Tibial nerve (tissue), 4 donors: ENCODE data around the gene CIB2. TPM values are rescaled to one million over a fixed set of nuclear protein-coding genes. Genes with fewer than 3 reads are reported as not detected.

Source experiments
- DNase-seq, 2 donors: peaks; one replicate each; pipeline ENCODE4 v3.0.0-alpha.2; 2019; ENCODE audit warnings: low spot score in 2 of 2
- H3K27ac ChIP-seq, 4 donors: fragments of 200-600 bp; sonication (generic) in 3 of 4; one replicate each; pipeline ENCODE4 v1.5.1; 2017 to 2019; ENCODE audit warnings: mild to moderate bottlenecking in 1 of 4
- H3K27me3 ChIP-seq, 2 donors: fragments of 200-600 bp; sonication (generic) in 1 of 2; one replicate each; pipeline versions ENCODE4 v1.5.1 to v1.6.0; 2017 to 2019
- H3K36me3 ChIP-seq, 3 donors: fragments of 200-600 bp; sonication (generic); one replicate each; pipeline ENCODE4 v1.5.1; 2018 to 2019
- H3K4me1 ChIP-seq, 4 donors: fragments of 200-600 bp; sonication (generic) in 3 of 4; one replicate each; pipeline ENCODE4 v1.5.1; 2017 to 2019
- H3K4me3 ChIP-seq, 4 donors: fragments of 200-600 bp; sonication (generic) in 3 of 4; one replicate each; pipeline ENCODE4 v1.5.1; 2017 to 2019; ENCODE audit warnings: mild to moderate bottlenecking in 1 of 4, moderate library complexity in 1 of 4
- H3K9me3 ChIP-seq, 4 donors: fragments of 200-600 bp; sonication (generic) in 3 of 4; one replicate each; pipeline ENCODE4 v1.5.1; 2017 to 2019
- CTCF ChIP-seq, 5 experiments: fragments of 200-600 bp in 3 of 5; fragments of 450-650 bp in 2 of 5; sonication (generic) in 3 of 5; IDR thresholded peaks; one replicate each; pipeline ENCODE4 v1.5.1; 2016 to 2019; ENCODE audit warnings: antibody characterized with exemption in 5 of 5, mild to moderate bottlenecking in 3 of 5, moderate library complexity in 2 of 5
- EP300 ChIP-seq, 2 donors: sonication (generic); formaldehyde crosslinking; IDR thresholded peaks; one replicate each; pipeline ENCODE4 v1.6.1; 2017; ENCODE audit warnings: antibody characterized with exemption in 2 of 2, mild to moderate bottlenecking in 1 of 2
- POLR2A ChIP-seq, 2 donors: fragments of 450-650 bp; IDR thresholded peaks; one replicate each; pipeline ENCODE4 v1.6.1; 2017; ENCODE audit warnings: antibody characterized with exemption in 2 of 2, mild to moderate bottlenecking in 2 of 2, moderate library complexity in 2 of 2
- WGBS, 2 donors: methylation state at CpG; one replicate each; pipeline ENCODE4 v1.1.5; 2018; 5-methylcytosine and 5-hydroxymethylcytosine counted together
- total RNA-seq, 4 donors: library from RNA; depleted of rRNA; stranded (reverse); fragments of >200 nt; gene quantifications; one replicate each; pipeline ENCODE4 v1.1.0, GENCODE V29; 2016

Gene CIB2
- total RNA-seq, 4 donors from 2014 or later, result 0.63 to 11.0 (median 2.8) TPM

GRCh38 chr15:78104119-78104479 is 27.1 kb downstream of the CIB2 start:
- no peaks in the 10 kb centered on the region for H3K9me3 ChIP-seq
- no peak overlapping the region for H3K4me3 ChIP-seq
- H3K27ac ChIP-seq, result no peak overlapping the region
- peaks cover 0 to 8% (median 2%) of the 10 kb centered on the region in 4 donors for H3K4me1 ChIP-seq
- H3K27me3 ChIP-seq, result no peaks in the 10 kb centered on the region
- DNase-seq, result no peak
- no peaks in the 10 kb centered on the region for H3K36me3 ChIP-seq
- 83 to 85% methylated on average over 4 of the region's 4 CpGs for WGBS, 2 donors
- TF ChIP-seq POLR2A (IDR thresholded peaks at IDR 0.05) (no peak), EP300 (IDR thresholded peaks at IDR 0.05) (no peak)

- Histone ChIP-seq H3K4me1 (peaks cover 0 to 8% (median 2%) of the 10 kb centered on the region in 4 donors), H3K4me3 (no peak overlapping the region), H3K9me3 (no peaks in the 10 kb centered on the region), H3K36me3 (no peaks in the 10 kb centered on the region), H3K27ac (peak overlapping the region in 1 of 4 donors; percentile 32), H3K27me3 (no peaks in the 10 kb centered on the region)
- no peak for DNase-seq
- TF ChIP-seq CTCF (IDR thresholded peaks at IDR 0.05) (no peak), POLR2A (IDR thresholded peaks at IDR 0.05) (no peak), EP300 (IDR thresholded peaks at IDR 0.05) (no peak)
- WGBS, 2 donors, result 82 to 85% methylated on average over 11 to 12 of the region's 12 CpGs
These were observed 27.7 kb downstream of the CIB2 start for GRCh38 chr15:78103406-78104118.

GRCh38 chr15:78102741-78103140 is 28.5 kb downstream of the CIB2 start:
- TF ChIP-seq EP300 (IDR thresholded peaks at IDR 0.05) (no peak), POLR2A (IDR thresholded peaks at IDR 0.05) (no peak), CTCF (IDR thresholded peaks at IDR 0.05) (no peak)
- peaks cover 0 to 5% (median 2%) of the 10 kb centered on the region in 4 donors for H3K4me1 ChIP-seq
- no peak overlapping the region for H3K4me3 ChIP-seq
- no peaks in the 10 kb centered on the region for H3K36me3 ChIP-seq
- H3K27me3 ChIP-seq, result no peaks in the 10 kb centered on the region
- DNase-seq, result no peak
- no peak overlapping the region for H3K27ac ChIP-seq
- whole genome bisulfite sequencing, 2 donors, result 88 to 93% methylated on average over 5 of the region's 6 CpGs
- H3K9me3 ChIP-seq, result no peaks in the 10 kb centered on the region

- Histone ChIP-seq H3K27me3 (no peaks in the 10 kb centered on the region), H3K27ac (no peak overlapping the region), H3K4me1 (peaks cover 0 to 5% (median 2%) of the 10 kb centered on the region in 4 donors), H3K9me3 (no peaks in the 10 kb centered on the region), H3K4me3 (no peak overlapping the region), H3K36me3 (no peaks in the 10 kb centered on the region)
- WGBS, 2 donors, result 71 to 80% methylated on average over 1 of the region's 1 CpG
- TF ChIP-seq POLR2A (IDR thresholded peaks at IDR 0.05), result no peak
- no peak for TF ChIP-seq CTCF (IDR thresholded peaks at IDR 0.05)
- TF ChIP-seq EP300 (IDR thresholded peaks at IDR 0.05), result no peak
- no peak for DNase-seq
These were observed 29.0 kb downstream of the CIB2 start for GRCh38 chr15:78102211-78102610.

GRCh38 chr15:78101423-78102105 is 29.7 kb downstream of the CIB2 start:
- H3K4me1 ChIP-seq, result peaks cover 0 to 5% (median 2%) of the 10 kb centered on the region in 4 donors
- TF ChIP-seq CTCF (IDR thresholded peaks at IDR 0.05), result no peak
- TF ChIP-seq POLR2A (IDR thresholded peaks at IDR 0.05), result no peak
- TF ChIP-seq EP300 (IDR thresholded peaks at IDR 0.05), result no peak
- no peaks in the 10 kb centered on the region for H3K27me3 ChIP-seq
- no peak for DNase-seq
- H3K9me3 ChIP-seq, result no peaks in the 10 kb centered on the region
- H3K27ac ChIP-seq, result no peak overlapping the region
- no peaks in the 10 kb centered on the region for H3K36me3 ChIP-seq
- WGBS, 2 donors, result 95 to 100% methylated on average over 2 to 5 of the region's 5 CpGs
- H3K4me3 ChIP-seq, result no peak overlapping the region
